ENCODE measurements around the gene DHRS7C.

The DHRS7C gene

GRCh38 chr17:9790889-9791876 lies at the start of gene DHRS7C:
DHRS7C (minus strand) TSS chr17:9791592; CDS start chr17:9791284, 308 bp downstream.
- H3K36me3 Mint-ChIP-seq, result no peaks in the 10 kb centered on the region
- no peak within 1 kb of the TSS for H3K4me3 Mint-ChIP-seq
- H3K27me3 Mint-ChIP-seq, result peaks cover 4% of the 10 kb centered on the region
- H3K9me3 Mint-ChIP-seq (ENCODE audit: low read depth), result no peaks in the 10 kb centered on the region
- no peak within 1 kb of the TSS for H3K27ac Mint-ChIP-seq
- H3K4me1 Mint-ChIP-seq (ENCODE audit: low read depth), result no peaks in the 10 kb centered on the region

- Mint-ChIP-seq H3K9me3 (ENCODE audit: low read depth) (no peaks in the 10 kb centered on the region), H3K27me3 (peaks cover 5% of the 10 kb centered on the region), H3K36me3 (no peaks in the 10 kb centered on the region), H3K27ac (no peak overlapping the region), H3K4me1 (ENCODE audit: low read depth) (no peaks in the 10 kb centered on the region), H3K4me3 (no peak overlapping the region)
These were observed 48.0 kb upstream of the DHRS7C start for GRCh38 chr17:9839433-9839832.

GRCh38 chr17:9837551-9838471 lies 46.4 kb upstream of the DHRS7C start:
- Mint-ChIP-seq H3K4me3 (no peak overlapping the region), H3K27me3 (peaks cover 2% of the 10 kb centered on the region), H3K36me3 (no peaks in the 10 kb centered on the region), H3K27ac (no peak overlapping the region), H3K4me1 (ENCODE audit: low read depth) (no peaks in the 10 kb centered on the region), H3K9me3 (ENCODE audit: low read depth) (no peaks in the 10 kb centered on the region)

GRCh38 chr17:9833922-9834321 lies 42.5 kb upstream of the DHRS7C start:
- H3K9me3 Mint-ChIP-seq (ENCODE audit: low read depth), result no peaks in the 10 kb centered on the region

GRCh38 chr17:9830711-9831110 lies 39.3 kb upstream of the DHRS7C start:
- Mint-ChIP-seq H3K27me3 (peaks cover 2% of the 10 kb centered on the region), H3K36me3 (no peaks in the 10 kb centered on the region), H3K27ac (no peak overlapping the region), H3K4me3 (no peak overlapping the region), H3K4me1 (ENCODE audit: low read depth) (no peaks in the 10 kb centered on the region), H3K9me3 (ENCODE audit: low read depth) (no peaks in the 10 kb centered on the region)

More at GRCh38 chr17:9833922-9834321, 42.5 kb upstream of the DHRS7C start:
- H3K36me3 Mint-ChIP-seq, result no peaks in the 10 kb centered on the region
- H3K27me3 Mint-ChIP-seq, result no peaks in the 10 kb centered on the region
- no peaks in the 10 kb centered on the region for H3K4me1 Mint-ChIP-seq (ENCODE audit: low read depth)
- no peak overlapping the region for H3K27ac Mint-ChIP-seq
- H3K4me3 Mint-ChIP-seq, result no peak overlapping the region

GRCh38 chr17:9829343-9829742 lies 38.0 kb upstream of the DHRS7C start:
- Mint-ChIP-seq H3K36me3 (no peaks in the 10 kb centered on the region), H3K27me3 (peaks cover 6% of the 10 kb centered on the region), H3K4me3 (no peak overlapping the region), H3K9me3 (ENCODE audit: low read depth) (no peaks in the 10 kb centered on the region), H3K4me1 (ENCODE audit: low read depth) (no peaks in the 10 kb centered on the region), H3K27ac (no peak overlapping the region)

- Mint-ChIP-seq H3K4me1 (ENCODE audit: low read depth) (no peaks in the 10 kb centered on the region), H3K9me3 (ENCODE audit: low read depth) (no peaks in the 10 kb centered on the region), H3K27me3 (peaks cover 6% of the 10 kb centered on the region)
These were observed 37.2 kb upstream of the DHRS7C start for GRCh38 chr17:9828296-9829295.

GRCh38 chr17:9825641-9826150 lies 34.3 kb upstream of the DHRS7C start, which contains the start of gene GLP2R:
GLP2R (plus strand) TSS chr17:9825924; CDS start chr17:9826064, 140 bp downstream.
- peaks cover 9% of the 10 kb centered on the region for H3K27me3 Mint-ChIP-seq
- no peaks in the 10 kb centered on the region for H3K36me3 Mint-ChIP-seq
- H3K4me1 Mint-ChIP-seq (ENCODE audit: low read depth), result no peaks in the 10 kb centered on the region
- H3K9me3 Mint-ChIP-seq (ENCODE audit: low read depth), result no peaks in the 10 kb centered on the region
- no peak within 1 kb of the TSS for H3K4me3 Mint-ChIP-seq
- H3K27ac Mint-ChIP-seq, result no peak within 1 kb of the TSS

More at GRCh38 chr17:9828296-9829295, 37.2 kb upstream of the DHRS7C start:
- Mint-ChIP-seq H3K4me3 (no peak overlapping the region), H3K36me3 (no peaks in the 10 kb centered on the region), H3K27ac (no peak overlapping the region)

- peaks cover 9% of the 10 kb centered on the region for H3K27me3 Mint-ChIP-seq
- H3K9me3 Mint-ChIP-seq (ENCODE audit: low read depth), result no peaks in the 10 kb centered on the region
- no peaks in the 10 kb centered on the region for H3K36me3 Mint-ChIP-seq
- no peak overlapping the region for H3K4me3 Mint-ChIP-seq
- no peaks in the 10 kb centered on the region for H3K4me1 Mint-ChIP-seq (ENCODE audit: low read depth)
- H3K27ac Mint-ChIP-seq, result no peak overlapping the region
These were observed 33.5 kb upstream of the DHRS7C start for GRCh38 chr17:9824797-9825338.

GRCh38 chr17:9824094-9824493 lies 32.7 kb upstream of the DHRS7C start:
- Mint-ChIP-seq H3K4me3 (no peak overlapping the region), H3K36me3 (no peaks in the 10 kb centered on the region), H3K27me3 (peaks cover 10% of the 10 kb centered on the region), H3K4me1 (ENCODE audit: low read depth) (no peaks in the 10 kb centered on the region), H3K9me3 (ENCODE audit: low read depth) (no peaks in the 10 kb centered on the region), H3K27ac (no peak overlapping the region)

- no peaks in the 10 kb centered on the region for H3K36me3 Mint-ChIP-seq
- no peaks in the 10 kb centered on the region for H3K4me1 Mint-ChIP-seq (ENCODE audit: low read depth)
- H3K27ac Mint-ChIP-seq, result no peak within 1 kb of the TSS
- no peaks in the 10 kb centered on the region for H3K9me3 Mint-ChIP-seq (ENCODE audit: low read depth)
- H3K27me3 Mint-ChIP-seq, result peaks cover 13% of the 10 kb centered on the region
- no peak within 1 kb of the TSS for H3K4me3 Mint-ChIP-seq
These were observed 30.5 kb upstream of the DHRS7C start, which contains the start of gene GSG1L2 for GRCh38 chr17:9821921-9822320. GSG1L2 (minus strand) TSS chr17:9822079; CDS start chr17:9822071, 8 bp downstream.

- Mint-ChIP-seq H3K27ac (no peak overlapping the region), H3K9me3 (ENCODE audit: low read depth) (no peaks in the 10 kb centered on the region), H3K36me3 (no peaks in the 10 kb centered on the region), H3K4me3 (no peak overlapping the region), H3K27me3 (peaks cover 12% of the 10 kb centered on the region), H3K4me1 (ENCODE audit: low read depth) (no peaks in the 10 kb centered on the region)
These were observed 29.1 kb upstream of the DHRS7C start for GRCh38 chr17:9820448-9820847.

- H3K27ac Mint-ChIP-seq, result no peak overlapping the region
- H3K4me1 Mint-ChIP-seq (ENCODE audit: low read depth), result no peaks in the 10 kb centered on the region
- H3K4me3 Mint-ChIP-seq, result no peak overlapping the region
- H3K36me3 Mint-ChIP-seq, result no peaks in the 10 kb centered on the region
- peaks cover 7% of the 10 kb centered on the region for H3K27me3 Mint-ChIP-seq
- no peaks in the 10 kb centered on the region for H3K9me3 Mint-ChIP-seq (ENCODE audit: low read depth)
These were observed 27.4 kb upstream of the DHRS7C start for GRCh38 chr17:9818760-9819159.
